ENCODE measurements around the gene QRSL1.

Gene QRSL1

GRCh38 chr6:106692112-106692818, 62.9 kb downstream of the QRSL1 start:
- Histone ChIP-seq H3K9me3 (ENCODE audit: control insufficient read depth, insufficient read depth, low read length) (no peaks in the 10 kb centered on the region), H3K4me2 (ENCODE audit: low read length) (no peak overlapping the region), H3K79me2 (ENCODE audit: control insufficient read depth, low read length) (no peaks in the 10 kb centered on the region), H3K36me3 (ENCODE audit: control insufficient read depth, low read length) (peaks cover 4% of the 10 kb centered on the region; the same call in 1 of the 2 replicates), H4K20me1 (ENCODE audit: control insufficient read depth, insufficient read depth, low read depth, low read length) (no peaks in the 10 kb centered on the region), H3F3A (ENCODE audit: control insufficient read depth, insufficient read depth) (no peaks in the 10 kb centered on the region; the same call in 1 of the 2 replicates), H3K4me1 (ENCODE audit: control insufficient read depth, low read length) (peaks cover 53% of the 10 kb centered on the region), H3K27ac (ENCODE audit: low read depth, low read length) (no peak overlapping the region), H3K9me2 (replicated peaks; ENCODE audit: control insufficient read depth, low read length) (no peaks in the 10 kb centered on the region), H3K4me3 (ENCODE audit: low read length) (no peak overlapping the region), H3K27me3 (ENCODE audit: control insufficient read depth, low read length) (no peaks in the 10 kb centered on the region)
- TF ChIP-seq CTCF (IDR thresholded peaks at IDR 0.05; ENCODE audit: low read depth, low read length, poor library complexity, severe bottlenecking) (no peak), EZH2phosphoT487 (IDR thresholded peaks at IDR 0.05; ENCODE audit: borderline replicate concordance, low read length) (no peak)

GRCh38 chr6:106692819-106693208, 63.4 kb downstream of the QRSL1 start:
- Histone ChIP-seq H3K4me2 (ENCODE audit: low read length) (no peak overlapping the region), H4K20me1 (ENCODE audit: control insufficient read depth, insufficient read depth, low read depth, low read length) (no peaks in the 10 kb centered on the region), H3K9me2 (replicated peaks; ENCODE audit: control insufficient read depth, low read length) (no peaks in the 10 kb centered on the region), H3K4me1 (ENCODE audit: control insufficient read depth, low read length) (peaks cover 58% of the 10 kb centered on the region), H3F3A (ENCODE audit: control insufficient read depth, insufficient read depth) (no peaks in the 10 kb centered on the region; the same call in 1 of the 2 replicates), H3K79me2 (ENCODE audit: control insufficient read depth, low read length) (no peaks in the 10 kb centered on the region), H3K9me3 (ENCODE audit: control insufficient read depth, insufficient read depth, low read length) (no peaks in the 10 kb centered on the region), H3K4me3 (ENCODE audit: low read length) (no peak overlapping the region), H3K27ac (ENCODE audit: low read depth, low read length) (no peak overlapping the region), H3K27me3 (ENCODE audit: control insufficient read depth, low read length) (no peaks in the 10 kb centered on the region), H3K36me3 (ENCODE audit: control insufficient read depth, low read length) (peaks cover 4% of the 10 kb centered on the region; the same call in 1 of the 2 replicates)
- TF ChIP-seq CTCF (IDR thresholded peaks at IDR 0.05; ENCODE audit: low read depth, low read length, poor library complexity, severe bottlenecking) (no peak), EZH2phosphoT487 (IDR thresholded peaks at IDR 0.05; ENCODE audit: borderline replicate concordance, low read length) (no peak)

GRCh38 chr6:106693418-106693817, 64.0 kb downstream of the QRSL1 start:
- H3K79me2 ChIP-seq (ENCODE audit: control insufficient read depth, low read length), result no peaks in the 10 kb centered on the region

More at GRCh38 chr6:106693418-106693817, 64.0 kb downstream of the QRSL1 start:
- H3K9me2 ChIP-seq (replicated peaks; ENCODE audit: control insufficient read depth, low read length), result no peaks in the 10 kb centered on the region
- no peak overlapping the region for H3K27ac ChIP-seq (ENCODE audit: low read depth, low read length)
- H4K20me1 ChIP-seq (ENCODE audit: control insufficient read depth, insufficient read depth, low read depth, low read length), result no peaks in the 10 kb centered on the region
- H3K36me3 ChIP-seq (ENCODE audit: control insufficient read depth, low read length), result peaks cover 4% of the 10 kb centered on the region; the same call in 1 of the 2 replicates
- H3K4me1 ChIP-seq (ENCODE audit: control insufficient read depth, low read length), result peaks cover 61% of the 10 kb centered on the region
- no peak overlapping the region for H3K4me3 ChIP-seq (ENCODE audit: low read length)
- H3F3A ChIP-seq (ENCODE audit: control insufficient read depth, insufficient read depth), result no peaks in the 10 kb centered on the region; the same call in 1 of the 2 replicates
- no peak overlapping the region for H3K4me2 ChIP-seq (ENCODE audit: low read length)
- no peaks in the 10 kb centered on the region for H3K27me3 ChIP-seq (ENCODE audit: control insufficient read depth, low read length)
- no peaks in the 10 kb centered on the region for H3K9me3 ChIP-seq (ENCODE audit: control insufficient read depth, insufficient read depth, low read length)
- TF ChIP-seq EZH2phosphoT487 (IDR thresholded peaks at IDR 0.05; ENCODE audit: borderline replicate concordance, low read length) (no peak), CTCF (IDR thresholded peaks at IDR 0.05; ENCODE audit: low read depth, low read length, poor library complexity, severe bottlenecking) (no peak)

Data from DOHH2 (cell line).